Fibroblast of skin of right biceps (primary cell): ENCODE data around the gene KIRREL3.

Experiments used
- DNase-seq: peaks from one replicate; pipeline ENCODE4 v3.0.0-alpha.2; 2013

Gene KIRREL3

GRCh38 chr11:126996036-126996804, 4.3 kb downstream of the KIRREL3 start:
- DNase-seq = no peak

- peak; percentile 60 for DNase-seq
These were observed 7.0 kb downstream of the KIRREL3 start for GRCh38 chr11:126993599-126993998.

DNA sequence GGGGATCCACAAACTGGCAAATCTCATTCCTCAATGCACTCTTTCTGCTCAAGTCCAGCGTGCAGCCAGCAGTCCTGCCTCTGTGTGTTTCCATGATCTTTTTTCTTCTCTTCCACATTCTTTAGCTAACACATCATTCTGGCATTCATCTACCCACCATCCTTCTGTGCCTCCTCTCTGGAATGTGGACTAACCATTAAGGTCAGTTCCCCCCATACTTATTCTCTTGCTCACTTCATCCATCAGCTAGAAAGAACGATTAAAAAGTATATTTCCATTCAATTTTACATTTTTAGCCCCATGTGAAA, 7.8 kb downstream of the KIRREL3 start:
- DNase-seq = peak; percentile 96

DNA sequence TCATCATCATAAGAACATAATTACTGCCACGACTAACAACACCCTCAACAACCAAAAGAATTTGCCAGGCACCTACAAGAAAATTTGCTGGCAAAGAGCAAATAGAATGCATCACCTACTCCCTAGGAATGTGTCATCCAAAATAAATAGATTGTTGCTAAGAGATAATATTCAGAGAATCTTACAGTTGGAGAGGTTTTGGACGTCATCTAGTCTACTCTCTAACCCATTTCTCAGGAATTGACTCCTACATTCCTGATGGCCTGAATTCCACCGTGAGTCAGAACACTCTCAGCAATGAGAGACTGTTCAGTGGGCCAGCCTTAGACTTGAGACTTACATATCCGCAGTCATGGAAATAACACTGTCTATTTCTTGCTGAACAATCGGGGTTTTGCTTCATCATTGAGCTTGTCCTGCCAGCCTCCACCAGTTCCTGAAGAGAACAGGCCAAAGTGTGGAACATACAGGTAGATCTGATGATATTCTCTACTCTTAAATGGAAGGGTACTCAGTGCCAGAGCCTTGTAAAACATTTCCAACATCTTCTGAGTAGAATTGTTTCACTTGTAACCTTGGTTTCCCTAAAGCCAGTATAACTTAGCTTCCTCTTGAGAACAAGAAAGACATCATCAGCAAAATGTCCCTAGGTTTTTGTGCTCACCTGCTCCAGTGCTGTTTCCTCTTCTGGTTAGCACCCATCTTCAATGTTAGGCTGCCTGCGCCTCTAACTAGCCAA, 8.3 kb downstream of the KIRREL3 start:
- DNase-seq = peak; percentile 99

- DNase-seq = peak; percentile 84
These were observed 9.0 kb downstream of the KIRREL3 start for GRCh38 chr11:126991596-126991995.

DNA sequence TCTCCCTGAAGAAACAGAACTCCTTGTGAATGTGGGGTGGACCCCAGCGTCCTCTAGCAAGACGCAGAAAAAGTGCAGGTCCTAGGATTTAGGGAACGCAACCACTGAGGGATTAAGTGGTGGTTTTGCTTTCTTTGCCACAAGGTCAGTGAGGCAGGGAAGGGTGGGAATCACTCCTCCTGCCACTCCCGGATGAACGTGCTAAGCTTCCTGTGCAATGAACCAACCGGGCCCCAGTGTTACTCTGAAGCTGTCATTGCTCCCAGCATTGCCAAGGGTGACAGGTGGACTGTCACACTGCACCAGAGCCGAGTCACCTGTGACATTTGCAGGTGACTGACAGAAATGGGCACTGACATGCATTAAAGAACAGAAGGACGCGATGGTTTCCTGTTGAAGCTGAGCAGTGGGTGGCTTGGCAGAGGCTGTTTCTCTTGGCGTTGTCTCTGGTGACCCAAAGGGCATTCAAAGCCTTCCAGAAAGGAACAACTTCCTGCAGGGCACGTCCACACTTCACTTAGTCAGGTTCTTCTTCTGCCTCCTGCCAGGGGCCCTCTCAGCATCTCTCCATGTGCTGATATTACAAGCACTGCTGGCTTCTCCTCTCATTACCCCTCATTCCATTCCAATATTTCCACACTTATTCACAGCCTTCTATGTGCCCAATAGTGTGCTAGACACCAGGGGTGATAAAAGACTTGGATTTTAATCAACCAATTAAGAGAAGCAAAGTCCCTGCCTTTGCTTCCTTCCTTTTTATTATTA, 9.7 kb downstream of the KIRREL3 start:
- peak; percentile 64 for DNase-seq

- peak; percentile 80 for DNase-seq
These were observed 10.4 kb downstream of the KIRREL3 start for GRCh38 chr11:126989942-126990715.

DNA sequence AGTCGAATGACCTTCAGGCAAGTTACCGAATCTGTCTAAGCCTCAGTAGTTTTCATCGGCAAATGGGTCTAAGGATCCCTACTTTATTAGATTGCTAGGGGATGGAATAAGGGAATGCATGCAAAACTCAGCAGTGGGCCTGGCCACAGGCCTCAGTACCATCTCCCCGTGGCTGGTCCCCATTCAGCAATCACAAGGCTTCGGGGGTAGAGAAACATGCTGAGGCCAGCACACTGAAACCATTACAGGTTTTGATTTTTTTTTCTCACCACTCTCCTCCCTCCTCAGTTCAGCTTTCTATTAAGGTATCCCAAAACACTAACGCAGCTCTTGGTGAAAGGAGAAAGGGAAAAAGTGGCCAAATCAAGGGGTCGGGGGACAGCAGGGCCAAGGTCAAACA, 11.9 kb downstream of the KIRREL3 start:
- no peak for DNase-seq

- no peak for DNase-seq
These were observed 18.9 kb downstream of the KIRREL3 start for GRCh38 chr11:126981635-126982034.

DNA sequence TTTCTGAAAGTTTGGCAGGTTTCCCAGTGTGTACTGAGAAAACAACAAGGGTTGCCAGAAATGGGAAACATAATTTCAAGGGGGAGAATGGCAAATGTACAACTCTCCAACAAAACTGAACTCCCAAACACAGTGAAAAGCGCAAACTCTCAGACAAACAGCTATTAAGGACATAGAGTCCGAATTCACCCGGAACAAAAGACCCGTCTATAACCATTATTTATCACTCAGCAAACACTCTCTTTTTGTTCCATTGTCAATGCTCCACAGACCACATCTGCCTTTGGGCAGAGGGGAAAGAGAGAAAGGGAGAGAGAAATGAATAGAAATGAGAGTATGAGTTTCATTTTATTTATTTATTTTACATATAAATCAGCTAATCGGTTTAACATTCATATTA, 21.7 kb downstream of the KIRREL3 start:
- DNase-seq = no peak

DNA sequence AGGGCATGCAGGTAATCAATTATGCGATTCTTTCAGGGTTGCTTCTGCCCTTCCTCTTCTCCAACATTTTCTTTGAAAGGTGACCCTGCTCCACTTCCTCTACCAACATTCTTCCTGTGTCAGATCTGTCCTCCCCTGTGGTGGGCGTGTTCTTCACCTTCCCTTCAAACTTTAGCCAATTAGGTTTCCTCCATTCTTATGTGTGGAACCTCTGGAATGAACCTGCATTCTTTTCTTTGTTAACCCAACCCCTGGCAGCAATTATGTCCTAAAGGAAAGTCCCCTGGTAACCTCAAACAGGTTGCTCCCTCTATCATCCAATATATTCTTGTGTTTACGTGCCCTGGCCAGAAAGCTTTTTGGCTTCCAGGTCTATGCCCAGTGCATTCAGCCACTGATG, 22.4 kb downstream of the KIRREL3 start:
- no peak for DNase-seq

GRCh38 chr11:126973051-126973450, 27.5 kb downstream of the KIRREL3 start:
- DNase-seq = no peak

GRCh38 chr11:126971305-126971704, 29.3 kb downstream of the KIRREL3 start:
- no peak for DNase-seq

- peak; percentile 68 for DNase-seq
These were observed 30.6 kb downstream of the KIRREL3 start for GRCh38 chr11:126969865-126970479.

- DNase-seq = peak; percentile 15
These were observed 31.7 kb downstream of the KIRREL3 start for GRCh38 chr11:126968915-126969314.

GRCh38 chr11:126965331-126965730, 35.2 kb downstream of the KIRREL3 start:
- DNase-seq = no peak

DNA sequence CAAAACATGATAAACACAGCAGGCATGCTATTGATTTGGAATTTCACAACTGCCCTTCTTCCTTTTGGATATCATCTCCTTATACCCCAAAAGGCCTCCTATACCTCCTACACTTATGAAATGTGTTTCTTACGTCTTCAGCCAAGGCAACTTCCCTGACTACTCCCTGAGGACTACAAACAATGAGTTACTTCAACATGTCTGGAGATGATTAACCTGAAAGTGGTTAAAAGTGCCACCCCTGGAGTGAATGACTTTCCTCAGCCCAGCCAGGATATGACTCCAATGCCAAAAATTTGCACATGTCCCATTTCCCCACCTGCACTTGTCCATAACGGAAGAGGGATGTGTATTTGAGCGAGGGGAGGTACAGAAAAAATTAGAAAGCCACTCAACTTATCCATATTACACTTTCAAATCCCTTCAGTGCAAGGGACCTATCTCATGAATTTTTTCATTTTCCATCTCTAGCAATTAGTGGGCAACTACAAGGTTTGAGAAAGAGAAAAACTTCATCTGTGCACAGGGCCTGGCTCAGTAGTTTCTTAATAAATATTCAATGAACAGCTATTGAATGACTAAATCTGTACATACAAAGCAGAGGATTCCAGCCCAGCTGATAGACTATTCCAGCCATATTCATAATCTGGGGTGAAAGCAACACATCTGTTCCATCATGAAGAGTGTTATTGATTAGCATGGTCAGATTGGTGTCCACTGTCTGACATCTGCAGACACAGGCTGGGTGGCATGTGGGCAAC, 36.8 kb downstream of the KIRREL3 start:
- DNase-seq = peak; percentile 71

DNA sequence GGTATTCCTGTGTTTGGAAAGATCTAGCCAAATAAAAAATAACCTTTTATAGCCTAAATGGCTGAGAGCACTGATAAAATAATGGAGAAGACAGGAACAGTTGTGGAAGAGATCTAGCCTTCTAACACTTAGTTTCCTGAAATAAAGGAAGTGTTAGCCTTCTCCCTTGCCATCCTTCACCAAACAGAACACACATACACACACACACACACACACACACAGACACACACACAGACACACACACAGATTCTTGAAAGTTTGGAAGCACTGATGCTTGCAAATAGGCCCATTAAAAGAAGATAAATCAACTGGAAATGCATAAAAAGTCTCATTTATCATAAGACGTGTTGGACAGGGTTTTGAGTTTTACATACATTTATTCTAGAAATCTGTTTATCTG, 37.5 kb downstream of the KIRREL3 start:
- DNase-seq = no peak

GRCh38 chr11:126959700-126960099, 40.9 kb downstream of the KIRREL3 start:
- no peak for DNase-seq

- DNase-seq = no peak
These were observed 43.9 kb downstream of the KIRREL3 start for GRCh38 chr11:126956635-126957034.

GRCh38 chr11:126952533-126952932, 48.0 kb downstream of the KIRREL3 start:
- DNase-seq = peak; percentile 43

GRCh38 chr11:126951465-126951864, 49.1 kb downstream of the KIRREL3 start:
- DNase-seq = no peak
